Naive B cell (primary cell): ENCODE measurements around the gene DOK7. TPM values are rescaled to one million over a fixed set of nuclear protein-coding genes. Genes with fewer than 3 reads are reported as not detected.

ENCODE experiments used
- ATAC-seq, 2 donors: fragments of 150-1000 bp; cut with Tn5 transposase; 2 replicates each; pipeline ENCODE4 v1.10.0; 2021; ENCODE audit warnings: low read depth in 2 of 2, mild to moderate bottlenecking in 2 of 2, moderate library complexity in 2 of 2
- DNase-seq: peaks from one replicate; pipeline ENCODE4 v3.0.0; 2022
- H3K27ac Mint-ChIP-seq, 6 donors: one replicate each; pipeline ENCODE4 v1.8.0; 2020 to 2022; ENCODE audit warnings: mild to moderate bottlenecking in 6 of 6, mixed read lengths in 6 of 6, moderate library complexity in 5 of 6, inconsistent platforms in 2 of 6
- H3K27me3 Mint-ChIP-seq, 3 donors: one replicate each; pipeline ENCODE4 v1.8.0; 2021 to 2022; ENCODE audit warnings: mixed read lengths in 3 of 3, mild to moderate bottlenecking in 1 of 3
- H3K36me3 Mint-ChIP-seq, 2 donors: one replicate each; pipeline ENCODE4 v1.8.0; 2020 to 2022; ENCODE audit warnings: mixed read lengths in 2 of 2, inconsistent platforms in 1 of 2, mild to moderate bottlenecking in 1 of 2
- H3K4me1 Mint-ChIP-seq, 3 donors: one replicate each; pipeline ENCODE4 v1.8.0; 2020 to 2022; ENCODE audit warnings: mixed read lengths in 3 of 3, inconsistent platforms in 1 of 3, mild to moderate bottlenecking in 1 of 3, moderate library complexity in 1 of 3
- H3K4me3 Mint-ChIP-seq, 8 donors: one replicate each; pipeline ENCODE4 v1.8.0; 2020 to 2022; ENCODE audit warnings: mild to moderate bottlenecking in 8 of 8, mixed read lengths in 8 of 8, moderate library complexity in 8 of 8, inconsistent platforms in 2 of 8
- H3K9me3 Mint-ChIP-seq, 7 donors: one replicate each; pipeline ENCODE4 v1.8.0; 2020 to 2022; ENCODE audit warnings: mixed read lengths in 7 of 7, mild to moderate bottlenecking in 5 of 7, inconsistent platforms in 2 of 7, moderate library complexity in 1 of 7
- polyA plus RNA-seq, 6 donors: library from polyadenylated mRNA; unstranded; fragments of 300-500 nt; fragmentation: Illumina TruSeq; gene quantifications; one replicate each; pipeline ENCODE4 v1.2.3, GENCODE V29; 2021; ENCODE audit warnings: low read depth in 6 of 6

DOK7 gene
- polyA plus RNA-seq, 6 donors from 2014 or later = 1.8 to 6.0 (median 4.3) TPM

DNA sequence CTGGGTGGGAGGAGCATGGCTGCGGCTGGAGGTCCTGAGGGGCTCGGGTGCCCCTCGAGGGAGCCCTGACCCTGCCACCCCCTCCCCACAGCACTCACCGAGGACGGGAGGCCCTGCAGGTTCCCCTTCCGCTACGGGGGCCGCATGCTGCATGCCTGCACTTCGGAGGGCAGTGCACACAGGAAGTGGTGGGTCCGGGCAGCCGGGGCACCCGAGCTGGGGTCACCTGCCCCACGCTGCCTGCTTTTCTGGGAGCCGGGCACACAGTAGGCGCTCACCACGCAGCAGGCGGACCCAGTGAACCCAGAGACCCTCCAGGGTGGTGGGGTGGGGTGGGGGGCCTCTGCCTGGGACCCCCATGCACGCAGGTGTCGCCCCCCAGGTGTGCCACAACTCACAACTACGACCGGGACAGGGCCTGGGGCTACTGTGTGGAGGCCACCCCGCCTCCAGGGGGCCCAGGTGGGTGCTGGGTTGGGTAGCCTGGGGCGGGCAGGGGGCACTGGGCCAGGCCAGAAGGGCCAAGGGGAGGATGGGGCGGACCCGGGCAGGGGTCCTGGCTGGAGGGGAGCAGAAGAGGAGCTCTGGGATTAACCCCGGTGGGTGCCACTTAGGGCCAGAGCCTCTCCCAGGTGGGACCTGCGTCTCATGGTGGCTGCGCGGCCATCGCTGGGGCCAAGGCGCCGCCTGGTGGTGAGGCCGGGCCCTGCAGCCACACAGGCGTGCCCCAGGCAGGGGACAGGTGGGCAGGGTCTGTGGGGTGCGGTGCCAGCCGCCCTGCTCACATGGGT, 20.0 kb upstream of the DOK7 start:
- Mint-ChIP-seq H3K27me3 (no peaks in the 10 kb centered on the region), H3K4me3 (no peak overlapping the region), H3K27ac (no peak overlapping the region), H3K4me1 (no peaks in the 10 kb centered on the region), H3K9me3 (no peaks in the 10 kb centered on the region), H3K36me3 (no peaks in the 10 kb centered on the region)
- DNase-seq = peak; percentile 48
- ATAC-seq = peak; percentile 74 to 82

DNA sequence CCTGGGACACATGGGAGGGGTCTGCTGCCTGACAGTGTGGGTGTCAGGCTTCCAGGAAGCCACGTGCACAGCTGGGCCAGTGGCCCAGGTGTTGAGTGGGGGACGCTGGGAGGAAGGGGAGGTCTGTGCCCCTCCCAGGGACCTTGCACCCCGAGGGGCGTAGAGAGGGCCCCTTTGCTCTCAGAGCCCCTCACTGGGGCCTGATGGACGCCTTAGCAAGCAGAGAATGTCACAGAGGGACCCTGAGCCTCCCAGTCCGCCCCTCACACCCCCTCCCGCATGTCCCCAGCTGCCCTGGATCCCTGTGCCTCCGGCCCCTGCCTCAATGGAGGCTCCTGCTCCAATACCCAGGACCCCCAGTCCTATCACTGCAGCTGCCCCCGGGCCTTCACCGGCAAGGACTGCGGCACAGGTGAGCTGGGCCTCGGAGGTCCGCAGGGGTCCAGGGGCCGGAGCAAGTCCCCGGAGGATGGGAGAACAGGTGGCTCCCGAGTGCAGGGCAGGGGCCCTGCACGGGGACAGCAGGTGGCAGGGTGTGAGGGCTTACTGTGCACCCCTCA, 19.3 kb upstream of the DOK7 start:
- Mint-ChIP-seq H3K27me3 (peaks cover 4 to 6% (median 5%) of the 10 kb centered on the region in 3 donors), H3K27ac (no peak overlapping the region), H3K4me3 (no peak overlapping the region), H3K36me3 (no peaks in the 10 kb centered on the region), H3K9me3 (no peaks in the 10 kb centered on the region), H3K4me1 (peaks cover 0 to 6% (median 4%) of the 10 kb centered on the region in 3 donors)
- no peak for DNase-seq
- ATAC-seq = peak in 1 of 2 donors; percentile 18

DNA sequence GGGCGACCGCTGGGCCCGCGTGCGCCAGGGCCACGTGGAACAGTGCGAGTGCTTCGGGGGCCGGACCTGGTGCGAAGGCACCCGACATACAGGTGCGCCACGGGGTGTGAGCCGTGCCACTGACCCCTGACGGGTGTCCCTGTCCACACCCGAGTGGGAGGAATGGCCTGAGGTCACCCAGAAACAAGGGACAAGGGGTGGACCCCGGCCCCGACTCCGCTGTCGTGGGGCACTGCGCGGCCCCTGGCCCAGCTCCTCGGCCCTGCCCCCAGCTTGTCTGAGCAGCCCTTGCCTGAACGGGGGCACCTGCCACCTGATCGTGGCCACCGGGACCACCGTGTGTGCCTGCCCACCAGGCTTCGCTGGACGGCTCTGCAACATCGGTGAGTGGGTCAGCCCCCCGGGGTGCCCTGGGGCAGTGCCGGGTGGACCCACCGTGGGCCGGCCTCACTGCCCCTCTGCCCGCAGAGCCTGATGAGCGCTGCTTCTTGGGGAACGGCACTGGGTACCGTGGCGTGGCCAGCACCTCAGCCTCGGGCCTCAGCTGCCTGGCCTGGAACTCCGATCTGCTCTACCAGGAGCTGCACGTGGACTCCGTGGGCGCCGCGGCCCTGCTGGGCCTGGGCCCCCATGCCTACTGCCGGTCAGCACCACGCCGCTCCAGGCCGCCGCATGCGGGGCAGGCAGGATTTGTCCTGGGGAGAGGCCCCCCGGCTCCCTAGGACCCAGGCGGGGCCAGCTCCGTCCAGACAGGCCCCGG, 18.6 kb upstream of the DOK7 start:
- Mint-ChIP-seq H3K27ac (no peak overlapping the region), H3K4me1 (peaks cover 0 to 7% (median 4%) of the 10 kb centered on the region in 3 donors), H3K9me3 (no peaks in the 10 kb centered on the region), H3K4me3 (no peak overlapping the region), H3K36me3 (no peaks in the 10 kb centered on the region), H3K27me3 (peaks cover 4 to 13% (median 8%) of the 10 kb centered on the region in 3 donors)
- ATAC-seq (no peak), DNase-seq (no peak)

- H3K9me3 Mint-ChIP-seq = no peaks in the 10 kb centered on the region
- ATAC-seq (no peak), DNase-seq (no peak)
- H3K27me3 Mint-ChIP-seq = peaks cover 4 to 14% (median 8%) of the 10 kb centered on the region in 3 donors
- H3K4me1 Mint-ChIP-seq = peaks cover 0 to 7% (median 4%) of the 10 kb centered on the region in 3 donors
- H3K4me3 Mint-ChIP-seq = no peak overlapping the region
- H3K36me3 Mint-ChIP-seq = no peaks in the 10 kb centered on the region
- no peak overlapping the region for H3K27ac Mint-ChIP-seq
These were observed 17.8 kb upstream of the DOK7 start for GRCh38 chr4:3445111-3445820.

- ATAC-seq = no peak
- Mint-ChIP-seq H3K9me3 (no peaks in the 10 kb centered on the region), H3K4me1 (peaks cover 0 to 7% (median 4%) of the 10 kb centered on the region in 3 donors), H3K36me3 (no peaks in the 10 kb centered on the region), H3K27me3 (peaks cover 4 to 20% (median 15%) of the 10 kb centered on the region in 3 donors), H3K27ac (no peak overlapping the region), H3K4me3 (peak overlapping the region in 1 of 8 donors; percentile 42)
- no peak for DNase-seq
These were observed 17.1 kb upstream of the DOK7 start for GRCh38 chr4:3445829-3446545.

DNA sequence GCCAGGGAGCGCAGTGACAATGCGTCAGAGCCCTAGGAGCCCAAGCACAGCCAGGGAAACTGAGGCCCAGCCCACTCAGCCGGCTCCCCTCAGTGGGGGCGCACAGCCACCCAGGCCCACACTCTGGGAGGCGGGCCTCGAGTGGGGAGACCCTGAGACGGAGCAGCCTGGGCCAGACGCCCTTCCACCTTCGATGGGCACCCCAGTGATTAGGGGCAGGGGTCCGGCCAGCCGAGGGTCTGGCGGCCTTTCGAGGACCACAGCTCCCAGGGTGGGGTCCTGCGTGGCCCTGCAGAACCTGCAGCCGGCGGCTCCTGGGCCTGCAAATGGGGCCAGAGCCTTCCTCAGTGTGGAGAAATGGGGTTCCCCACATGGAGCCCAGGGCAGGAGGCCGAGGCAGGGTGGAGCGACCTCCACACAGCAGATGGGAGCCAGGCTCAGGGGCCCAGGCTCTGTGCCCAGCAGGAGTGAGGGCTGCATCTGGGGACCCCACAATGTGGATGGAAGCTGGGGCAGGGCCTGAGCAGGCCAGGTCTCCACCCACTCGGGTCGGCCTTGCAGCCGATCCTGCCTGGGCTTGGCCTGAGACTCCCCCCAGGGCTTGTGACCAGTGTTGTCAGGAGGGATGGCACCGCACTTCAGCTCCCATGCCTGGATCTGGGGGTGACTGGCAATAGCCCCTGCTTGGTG, 16.3 kb upstream of the DOK7 start:
- Mint-ChIP-seq H3K4me3 (no peak overlapping the region), H3K9me3 (no peaks in the 10 kb centered on the region), H3K4me1 (peaks cover 0 to 7% (median 4%) of the 10 kb centered on the region in 3 donors), H3K27ac (no peak overlapping the region), H3K36me3 (no peaks in the 10 kb centered on the region), H3K27me3 (peaks cover 4 to 22% (median 17%) of the 10 kb centered on the region in 3 donors)
- ATAC-seq (no peak), DNase-seq (no peak)

DNA sequence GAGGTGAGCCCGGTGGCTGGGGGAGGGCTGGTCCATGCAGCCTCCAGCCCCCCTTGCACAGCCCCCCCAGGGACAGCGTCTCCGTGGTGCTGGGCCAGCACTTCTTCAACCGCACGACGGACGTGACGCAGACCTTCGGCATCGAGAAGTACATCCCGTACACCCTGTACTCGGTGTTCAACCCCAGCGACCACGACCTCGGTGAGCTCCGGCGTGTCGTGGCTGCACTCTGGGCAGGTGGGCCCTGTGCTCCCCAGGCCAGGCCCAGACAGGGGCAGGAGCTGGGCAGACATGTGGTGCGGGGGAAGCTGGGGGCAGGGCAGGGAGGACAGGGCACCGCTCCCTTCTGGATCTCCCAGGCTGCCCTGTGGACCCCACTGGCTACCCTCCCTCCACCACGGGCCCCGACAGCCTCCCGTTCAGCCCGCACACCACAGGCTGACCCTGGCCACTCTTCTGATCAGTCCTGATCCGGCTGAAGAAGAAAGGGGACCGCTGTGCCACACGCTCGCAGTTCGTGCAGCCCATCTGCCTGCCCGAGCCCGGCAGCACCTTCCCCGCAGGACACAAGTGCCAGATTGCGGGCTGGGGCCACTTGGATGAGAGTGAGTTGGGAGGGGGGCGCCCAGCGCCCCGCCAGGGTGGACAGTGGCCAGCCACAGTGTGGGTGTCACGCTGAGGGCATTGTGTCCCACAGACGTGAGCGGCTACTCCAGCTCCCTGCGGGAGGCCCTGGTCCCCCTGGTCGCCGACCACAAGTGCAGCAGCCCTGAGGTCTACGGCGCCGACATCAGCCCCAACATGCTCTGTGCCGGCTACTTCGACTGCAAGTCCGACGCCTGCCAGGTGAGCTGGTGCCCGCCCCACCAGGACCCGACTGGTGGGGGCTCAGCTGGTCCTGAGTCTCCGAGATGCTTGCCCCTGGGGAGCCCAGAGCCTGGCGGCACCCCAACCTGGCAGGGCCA, 15.4 kb upstream of the DOK7 start:
- Mint-ChIP-seq H3K9me3 (no peaks in the 10 kb centered on the region), H3K36me3 (no peaks in the 10 kb centered on the region), H3K27me3 (peaks cover 4 to 22% (median 17%) of the 10 kb centered on the region in 3 donors), H3K4me1 (peaks cover 0 to 7% (median 4%) of the 10 kb centered on the region in 3 donors), H3K4me3 (no peak overlapping the region), H3K27ac (no peak overlapping the region)
- DNase-seq = no peak
- no peak for ATAC-seq

GRCh38 chr4:3449047-3449573, 14.0 kb upstream of the DOK7 start:
- DNase-seq (no peak), ATAC-seq (no peak)
- Mint-ChIP-seq H3K36me3 (no peaks in the 10 kb centered on the region), H3K9me3 (peaks cover 0 to 6% (median 2%) of the 10 kb centered on the region in 7 donors), H3K27me3 (peaks cover 4 to 22% (median 17%) of the 10 kb centered on the region in 3 donors), H3K27ac (no peak overlapping the region), H3K4me3 (no peak overlapping the region), H3K4me1 (peaks cover 0 to 7% (median 4%) of the 10 kb centered on the region in 3 donors)

DNA sequence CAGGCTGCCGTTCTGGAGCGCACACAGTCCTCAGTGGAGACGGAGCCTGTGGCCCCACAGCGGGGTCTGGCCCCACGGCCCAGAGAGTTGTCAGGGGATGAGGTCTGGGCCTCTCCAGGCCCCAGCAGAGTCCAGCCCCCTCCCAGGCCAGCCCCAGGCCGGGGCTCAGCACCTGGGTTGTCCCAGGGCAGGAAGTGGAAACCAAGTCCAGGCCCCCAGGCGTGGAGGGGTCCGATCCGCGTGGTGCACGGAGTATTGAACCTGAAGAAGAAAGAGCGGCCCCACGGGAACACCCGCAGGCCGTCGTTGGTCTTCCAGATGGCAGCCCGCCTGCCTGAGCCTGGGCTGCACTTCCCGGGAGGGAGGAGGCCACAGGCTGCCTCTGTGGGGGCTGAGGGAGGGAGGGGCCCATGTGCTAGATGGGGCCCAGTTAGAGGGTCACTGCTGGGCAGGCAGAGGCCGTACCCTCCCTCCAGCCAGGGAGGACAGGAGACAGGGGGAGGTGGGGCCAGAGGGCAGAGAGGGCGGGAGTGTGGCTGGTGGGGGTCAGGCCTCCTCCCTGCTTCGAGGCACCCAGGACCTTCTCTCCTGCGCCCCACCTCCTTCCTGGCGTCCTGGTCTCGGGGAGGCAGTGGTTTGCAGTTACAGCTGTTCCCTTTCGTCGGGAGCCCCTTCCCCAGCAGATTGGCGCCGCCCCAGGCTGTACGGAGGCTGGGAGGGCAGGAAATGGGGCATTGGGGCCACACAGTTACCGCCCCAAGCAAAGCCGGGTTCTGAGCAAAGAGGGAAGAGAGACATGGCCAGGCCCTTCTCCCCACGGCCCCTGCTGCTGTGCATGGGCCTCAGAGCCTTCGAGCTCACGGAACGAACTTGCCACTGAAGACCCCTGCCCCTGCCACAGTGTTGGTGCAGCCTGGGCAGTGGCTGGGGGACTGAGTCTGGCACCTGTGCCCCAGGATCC, 13.3 kb upstream of the DOK7 start:
- Mint-ChIP-seq H3K27ac (no peak overlapping the region), H3K27me3 (peaks cover 4 to 22% (median 17%) of the 10 kb centered on the region in 3 donors), H3K4me3 (no peak overlapping the region), H3K9me3 (peaks cover 0 to 13% (median 5%) of the 10 kb centered on the region in 7 donors), H3K36me3 (peaks cover 0 to 3% of the 10 kb centered on the region in 2 donors), H3K4me1 (peaks cover 0 to 7% (median 4%) of the 10 kb centered on the region in 3 donors)
- no peak for ATAC-seq
- no peak for DNase-seq

GRCh38 chr4:3450643-3451042, 12.5 kb upstream of the DOK7 start:
- peaks cover 0 to 21% (median 13%) of the 10 kb centered on the region in 7 donors for H3K9me3 Mint-ChIP-seq
- H3K27me3 Mint-ChIP-seq = peaks cover 4 to 22% (median 17%) of the 10 kb centered on the region in 3 donors
- H3K4me1 Mint-ChIP-seq = peaks cover 0 to 7% (median 4%) of the 10 kb centered on the region in 3 donors
- DNase-seq = no peak
- peaks cover 0 to 11% of the 10 kb centered on the region in 2 donors for H3K36me3 Mint-ChIP-seq
- peak overlapping the region in 1 of 8 donors; percentile 15 for H3K4me3 Mint-ChIP-seq
- H3K27ac Mint-ChIP-seq = peak overlapping the region in 1 of 6 donors; percentile 37
- no peak for ATAC-seq
